Natural killer cell (primary cell): ENCODE data around the gene RMI2. TPM values are rescaled to one million over a fixed set of nuclear protein-coding genes. Genes with fewer than 3 reads are reported as not detected.

ENCODE experiments used
- ATAC-seq, 3 donors: fragments of 150-1000 bp in 2 of 3; fragments of 200-7000 bp in 1 of 3; cut with Tn5 transposase; 1 replicate in 1 of 3; 2 replicates in 2 of 3; pipeline ENCODE4 v1.10.0; 2021; ENCODE audit warnings: mild to moderate bottlenecking in 2 of 3, moderate library complexity in 2 of 3
- DNase-seq, 2 donors: peaks; one replicate each; pipeline versions ENCODE4 v3.0.0 to v3.0.0-alpha.2; 2013 to 2021; ENCODE audit warnings: mixed read lengths in 1 of 2
- H3K27ac ChIP-seq: one replicate; pipeline ENCODE4 v1.5.1; 2013; ENCODE audit warnings: mild to moderate bottlenecking, low read length
- H3K27me3 ChIP-seq: one replicate; pipeline ENCODE4 v1.6.1; 2013; ENCODE audit warnings: low read length; ENCODE audit not compliant: control insufficient read depth, insufficient read depth
- H3K36me3 ChIP-seq: one replicate; pipeline ENCODE4 v1.6.1; 2013; ENCODE audit warnings: low read length; ENCODE audit not compliant: control insufficient read depth, insufficient read depth
- H3K4me1 ChIP-seq: one replicate; pipeline ENCODE4 v1.6.1; 2013; ENCODE audit warnings: low read length; ENCODE audit not compliant: control insufficient read depth, insufficient read depth
- H3K4me3 ChIP-seq: one replicate; pipeline ENCODE4 v1.5.1; 2013; ENCODE audit warnings: low read length
- H3K9me3 ChIP-seq: one replicate; pipeline ENCODE4 v1.6.1; 2013; ENCODE audit warnings: low read length; ENCODE audit not compliant: control insufficient read depth, insufficient read depth
- H3K27ac Mint-ChIP-seq, 2 donors: one replicate each; pipeline ENCODE4 v1.8.0; 2022; ENCODE audit warnings: mild to moderate bottlenecking in 2 of 2, mixed read lengths in 2 of 2, moderate library complexity in 1 of 2
- H3K27me3 Mint-ChIP-seq, 2 donors: one replicate each; pipeline ENCODE4 v1.8.0; 2022; ENCODE audit warnings: low read depth in 2 of 2, mixed read lengths in 2 of 2
- H3K36me3 Mint-ChIP-seq: one replicate; pipeline ENCODE4 v1.8.0; 2022; ENCODE audit warnings: mixed read lengths
- H3K4me1 Mint-ChIP-seq, 2 donors: one replicate each; pipeline ENCODE4 v1.8.0; 2022; ENCODE audit warnings: mixed read lengths in 2 of 2
- H3K4me3 Mint-ChIP-seq: one replicate; pipeline ENCODE4 v1.8.0; 2022; ENCODE audit warnings: mild to moderate bottlenecking, moderate library complexity, mixed read lengths
- H3K9me3 Mint-ChIP-seq, 2 donors: one replicate each; pipeline ENCODE4 v1.8.0; 2022; ENCODE audit warnings: mixed read lengths in 2 of 2
- CTCF ChIP-seq: fragments of 200-600 bp; IDR thresholded peaks from one replicate; pipeline ENCODE4 v1.8.0; 2022; ENCODE audit warnings: antibody characterized with exemption
- WGBS: methylation state at CpG from one replicate; pipeline ENCODE4 v1.1.7; 2013; ENCODE audit warnings: missing lambda C conversion rate; ENCODE audit not compliant: insufficient coverage; 5-methylcytosine and 5-hydroxymethylcytosine counted together
- intact Hi-C: fragments of 100-400 bp; cut with micrococcal nuclease; formaldehyde crosslinking; loops from one replicate; pipeline ENCODE4 v1.14.2; 2022
- total RNA-seq, 4 donors: library from RNA; stranded (reverse); fragments of 120-200 nt in 1 of 4; gene quantifications; one replicate each; pipeline versions ENCODE4 v1.2.3 to v1.2.4, GENCODE V29; 2013 to 2022

Gene RMI2
- total RNA-seq, 3 donors from 2014 or later (not counting 1 experiment from before 2014, with no cell fraction given): 0.83 to 1.1 (median 0.93) TPM

DNA sequence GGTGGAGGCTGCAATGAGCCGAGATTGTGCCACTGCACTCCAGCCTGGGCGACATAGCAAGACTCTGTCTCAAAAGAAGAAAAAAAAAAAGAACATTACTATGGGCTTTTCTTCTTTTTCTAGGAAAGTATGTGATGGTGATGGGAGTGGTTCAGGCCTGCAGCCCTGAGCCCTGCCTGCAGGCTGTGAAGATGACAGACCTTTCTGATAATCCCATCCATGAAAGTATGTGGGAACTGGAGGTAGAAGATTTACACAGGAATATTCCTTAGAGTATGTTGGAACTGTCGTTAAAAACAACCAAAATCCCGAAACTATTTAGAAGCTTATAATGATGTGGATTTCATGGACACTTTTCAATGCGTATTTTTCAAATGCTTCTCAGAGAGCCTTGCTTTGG is 5.3 kb downstream of the RMI2 start:
- TF ChIP-seq CTCF: no peak
- WGBS: 92% methylated on average over 5 of the region's 5 CpGs

GRCh38 chr16:11350921-11351335 is 5.7 kb downstream of the RMI2 start:
- TF ChIP-seq CTCF: no peak
- H3K27me3 Mint-ChIP-seq: peaks cover 45 to 55% of the 10 kb centered on the region in 2 donors
- peaks cover 26% of the 10 kb centered on the region for H3K4me1 ChIP-seq
- peaks cover 22 to 29% of the 10 kb centered on the region in 2 donors for H3K4me1 Mint-ChIP-seq
- WGBS: 95% methylated on average over 5 of the region's 8 CpGs
- intact Hi-C loops: loop anchor here (5.0 kb wide), 2 partner anchors 54 to 124 kb away; no protein-coding TSS in a partner anchor
- DNase-seq: no peak
- no peaks in the 10 kb centered on the region for H3K36me3 Mint-ChIP-seq
- H3K27me3 ChIP-seq: peaks cover 14% of the 10 kb centered on the region
- H3K4me3 ChIP-seq: no peak overlapping the region
- H3K9me3 ChIP-seq: peaks cover 6% of the 10 kb centered on the region
- no peak for ATAC-seq
- no peak overlapping the region for H3K4me3 Mint-ChIP-seq
- no peaks in the 10 kb centered on the region for H3K9me3 Mint-ChIP-seq
- no peaks in the 10 kb centered on the region for H3K36me3 ChIP-seq
- no peak overlapping the region for H3K27ac Mint-ChIP-seq
- no peak overlapping the region for H3K27ac ChIP-seq

More for the DNA sequence above, 5.3 kb downstream of the RMI2 start:
- Histone ChIP-seq H3K4me3 (no peak overlapping the region), H3K9me3 (peaks cover 6% of the 10 kb centered on the region), H3K4me1 (peaks cover 26% of the 10 kb centered on the region), H3K36me3 (no peaks in the 10 kb centered on the region), H3K27me3 (peaks cover 10% of the 10 kb centered on the region), H3K27ac (no peak overlapping the region)
- Mint-ChIP-seq H3K4me3 (no peak overlapping the region), H3K36me3 (no peaks in the 10 kb centered on the region), H3K27ac (no peak overlapping the region), H3K9me3 (no peaks in the 10 kb centered on the region), H3K4me1 (peaks cover 18 to 25% of the 10 kb centered on the region in 2 donors), H3K27me3 (peaks cover 41 to 51% of the 10 kb centered on the region in 2 donors)
- DNase-seq: no peak
- no peak for ATAC-seq
- intact Hi-C loops: loop anchor here (5.0 kb wide), 2 partner anchors 53 to 123 kb away; no protein-coding TSS in a partner anchor

DNA sequence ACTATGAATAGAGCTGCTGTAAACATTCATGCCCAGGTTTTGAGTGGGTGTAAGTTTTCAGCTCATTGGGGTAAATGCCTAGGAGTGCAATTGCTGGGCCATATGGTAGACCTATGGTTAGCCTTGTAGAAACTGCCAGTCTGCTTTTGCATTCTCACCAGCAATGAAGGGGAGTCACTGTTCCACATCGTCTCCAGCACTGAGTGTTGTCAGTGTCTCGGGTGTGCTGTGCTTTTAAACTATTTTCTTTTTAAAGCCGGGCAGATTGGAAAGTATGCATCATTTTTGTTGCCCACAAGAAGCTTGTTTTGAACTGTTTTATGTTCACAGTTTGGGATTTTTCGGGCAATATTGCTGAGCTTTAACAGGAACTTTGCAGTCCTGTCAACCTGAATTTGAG is 7.9 kb downstream of the RMI2 start:
- DNase-seq (no peak), ATAC-seq (no peak)
- no peaks in the 10 kb centered on the region for H3K9me3 Mint-ChIP-seq
- H3K4me3 Mint-ChIP-seq: no peak overlapping the region
- peaks cover 6% of the 10 kb centered on the region for H3K9me3 ChIP-seq
- H3K36me3 ChIP-seq: no peaks in the 10 kb centered on the region
- peaks cover 24 to 30% of the 10 kb centered on the region in 2 donors for H3K4me1 Mint-ChIP-seq
- intact Hi-C loops: loop anchor here (5.0 kb wide), 2 partner anchors 56 to 126 kb away; no protein-coding TSS in a partner anchor
- peaks cover 60 to 72% of the 10 kb centered on the region in 2 donors for H3K27me3 Mint-ChIP-seq
- no peak overlapping the region for H3K4me3 ChIP-seq
- H3K27ac Mint-ChIP-seq: no peak overlapping the region
- H3K27ac ChIP-seq: no peak overlapping the region
- whole genome bisulfite sequencing: 71% methylated on average over 4 of the region's 4 CpGs
- peaks cover 33% of the 10 kb centered on the region for H3K27me3 ChIP-seq
- H3K36me3 Mint-ChIP-seq: no peaks in the 10 kb centered on the region
- H3K4me1 ChIP-seq: peaks cover 33% of the 10 kb centered on the region
- TF ChIP-seq CTCF: no peak

DNA sequence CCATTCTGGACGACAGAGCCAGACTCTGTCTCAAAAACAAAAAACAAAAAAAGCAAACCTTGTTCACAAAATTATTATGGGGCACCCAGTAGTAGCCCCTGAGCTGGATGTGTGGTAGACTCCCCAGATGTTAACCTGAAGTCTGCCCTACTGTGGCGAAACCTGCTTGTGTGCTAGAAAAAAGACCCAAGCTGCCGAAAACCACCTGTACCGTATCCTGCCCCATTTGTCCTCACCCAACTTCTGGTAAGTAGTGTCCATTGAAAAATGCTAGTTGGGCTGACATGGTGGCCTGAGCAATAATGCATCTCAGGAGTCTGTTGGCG is 9.1 kb downstream of the RMI2 start:
- no peaks in the 10 kb centered on the region for H3K36me3 ChIP-seq
- peak overlapping the region; percentile 12 for H3K27ac ChIP-seq
- peaks cover 61 to 66% of the 10 kb centered on the region in 2 donors for H3K27me3 Mint-ChIP-seq
- no peak overlapping the region for H3K4me3 ChIP-seq
- 34% methylated on average over 5 of the region's 5 CpGs for WGBS
- no peak for DNase-seq
- peak; percentile 19 to 48 (median 40) for ATAC-seq
- peaks cover 24 to 30% of the 10 kb centered on the region in 2 donors for H3K4me1 Mint-ChIP-seq
- H3K27me3 ChIP-seq: peaks cover 38% of the 10 kb centered on the region
- peak overlapping the region; percentile 77 for H3K4me3 Mint-ChIP-seq
- H3K27ac Mint-ChIP-seq: peak overlapping the region in 1 of 2 donors; percentile 68
- intact Hi-C loops: loop anchor here (2.0 to 5.0 kb wide), 3 partner anchors 57 to 127 kb away; no protein-coding TSS in a partner anchor
- no peaks in the 10 kb centered on the region for H3K36me3 Mint-ChIP-seq
- no peaks in the 10 kb centered on the region for H3K9me3 Mint-ChIP-seq
- H3K4me1 ChIP-seq: peaks cover 33% of the 10 kb centered on the region
- peaks cover 6% of the 10 kb centered on the region for H3K9me3 ChIP-seq
- no peak for TF ChIP-seq CTCF
